HFF-Myc (cell line): Measurements from ENCODE around the gene RAB6A.
A peak's percentile ranks its signal among the peaks of the same experiment; 100 is the strongest.

Experiments used
- DNase-seq: peaks from one replicate; pipeline ENCODE4 v3.0.0-alpha.2; 2011; ENCODE audit warnings: low read depth; ENCODE audit errors: extremely low read depth
- H3K4me3 ChIP-seq: replicated peaks from 2 replicates; pipeline ENCODE4 v1.5.1; 2011; ENCODE audit warnings: low read depth, mild to moderate bottlenecking, control low read depth, low read length
- TF ChIP-seq, protein P1 (sequence below): IDR thresholded peaks from 2 replicates; pipeline ENCODE4 v1.5.1; 2012; ENCODE audit warnings: mild to moderate bottlenecking, low read depth, low read length, control low read depth; ENCODE audit errors: missing control alignments

RAB6A gene

DNA sequence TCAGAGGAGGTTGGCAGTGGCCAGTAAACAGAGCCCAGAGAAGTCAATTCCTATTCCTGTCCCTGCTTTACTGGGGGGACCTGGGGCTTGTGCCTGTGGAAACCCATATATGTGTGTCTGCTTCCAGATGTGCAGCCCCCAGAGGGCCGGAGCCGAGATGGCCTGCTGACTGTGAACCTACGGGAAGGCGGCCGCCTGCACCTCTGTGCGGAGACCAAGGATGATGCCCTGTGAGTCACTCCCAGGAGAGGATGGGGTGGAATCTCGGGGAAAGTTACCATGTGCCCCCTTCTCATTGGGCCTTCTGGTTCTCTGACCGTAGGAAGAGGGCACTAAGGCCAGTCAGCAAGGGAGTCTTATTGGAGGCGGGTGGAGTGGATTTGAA is 109.2 kb downstream of the RAB6A start:
- H3K4me3 ChIP-seq, result no peak overlapping the region
- TF ChIP-seq, protein P1, sequence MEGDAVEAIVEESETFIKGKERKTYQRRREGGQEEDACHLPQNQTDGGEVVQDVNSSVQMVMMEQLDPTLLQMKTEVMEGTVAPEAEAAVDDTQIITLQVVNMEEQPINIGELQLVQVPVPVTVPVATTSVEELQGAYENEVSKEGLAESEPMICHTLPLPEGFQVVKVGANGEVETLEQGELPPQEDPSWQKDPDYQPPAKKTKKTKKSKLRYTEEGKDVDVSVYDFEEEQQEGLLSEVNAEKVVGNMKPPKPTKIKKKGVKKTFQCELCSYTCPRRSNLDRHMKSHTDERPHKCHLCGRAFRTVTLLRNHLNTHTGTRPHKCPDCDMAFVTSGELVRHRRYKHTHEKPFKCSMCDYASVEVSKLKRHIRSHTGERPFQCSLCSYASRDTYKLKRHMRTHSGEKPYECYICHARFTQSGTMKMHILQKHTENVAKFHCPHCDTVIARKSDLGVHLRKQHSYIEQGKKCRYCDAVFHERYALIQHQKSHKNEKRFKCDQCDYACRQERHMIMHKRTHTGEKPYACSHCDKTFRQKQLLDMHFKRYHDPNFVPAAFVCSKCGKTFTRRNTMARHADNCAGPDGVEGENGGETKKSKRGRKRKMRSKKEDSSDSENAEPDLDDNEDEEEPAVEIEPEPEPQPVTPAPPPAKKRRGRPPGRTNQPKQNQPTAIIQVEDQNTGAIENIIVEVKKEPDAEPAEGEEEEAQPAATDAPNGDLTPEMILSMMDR, result no peak
- no peak for DNase-seq

DNA sequence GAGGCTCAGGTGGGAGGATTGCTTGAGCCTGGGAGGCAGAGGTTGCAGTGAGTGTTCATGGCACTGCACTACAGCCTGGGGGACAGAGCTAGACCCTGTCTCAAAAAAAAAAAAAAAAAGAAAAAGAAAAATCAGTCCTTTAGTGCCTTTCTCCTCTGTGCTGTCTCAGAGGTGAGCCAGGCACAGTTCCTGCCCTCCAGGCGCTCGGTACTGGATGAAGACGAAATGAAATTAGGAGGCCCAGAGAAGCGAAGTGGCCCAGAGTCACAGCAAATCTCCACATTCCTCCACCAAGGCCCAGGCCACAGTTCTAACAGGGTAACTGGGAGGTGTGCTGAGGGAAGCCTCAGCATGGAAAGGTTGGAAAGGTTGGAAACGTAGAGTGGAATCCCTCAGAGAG is 109.6 kb downstream of the RAB6A start:
- H3K4me3 ChIP-seq, result no peak overlapping the region
- TF ChIP-seq, protein P1, result no peak
- no peak for DNase-seq

DNA sequence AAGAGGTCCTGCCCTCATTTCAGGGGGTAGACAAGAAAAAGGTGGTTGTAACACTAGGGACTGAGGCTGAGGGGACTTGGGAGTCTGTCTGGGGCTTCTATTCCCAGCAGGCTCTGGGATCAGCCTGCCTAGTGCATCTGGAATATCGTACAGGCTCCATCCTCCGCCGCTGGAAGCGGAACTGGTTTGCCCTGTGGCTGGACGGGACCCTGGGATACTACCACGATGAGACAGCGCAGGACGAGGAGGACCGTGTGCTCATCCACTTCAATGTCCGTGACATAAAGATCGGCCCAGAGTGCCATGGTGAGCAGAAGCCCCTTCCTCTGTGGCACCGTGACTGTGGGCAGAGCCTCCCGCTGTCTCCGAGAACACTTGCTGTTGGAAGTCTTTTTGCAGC is 110.5 kb downstream of the RAB6A start:
- TF ChIP-seq, protein P1, result no peak
- no peak for DNase-seq
- no peak overlapping the region for H3K4me3 ChIP-seq

DNA sequence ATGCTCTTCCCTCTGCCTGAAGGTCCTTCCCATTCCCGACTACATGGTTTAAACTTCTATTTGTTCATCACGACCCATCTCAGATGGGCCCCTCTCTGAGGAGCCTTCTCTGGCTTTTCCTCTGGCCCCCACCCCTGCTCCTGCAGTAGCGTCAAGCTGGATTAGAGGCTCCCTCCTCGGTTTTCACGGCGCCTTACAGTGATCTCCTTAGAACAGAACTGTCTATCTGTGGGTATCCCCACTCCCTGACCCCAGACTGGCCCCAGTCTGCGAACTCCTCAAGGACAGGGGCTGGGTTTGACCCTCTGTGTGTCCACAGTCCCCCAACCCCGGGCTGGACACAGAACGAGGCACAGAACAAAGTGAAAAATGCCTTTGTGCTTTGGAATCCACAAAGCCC is 111.7 kb downstream of the RAB6A start:
- H3K4me3 ChIP-seq, result no peak overlapping the region
- TF ChIP-seq, protein P1, result no peak
- DNase-seq, result no peak

DNA sequence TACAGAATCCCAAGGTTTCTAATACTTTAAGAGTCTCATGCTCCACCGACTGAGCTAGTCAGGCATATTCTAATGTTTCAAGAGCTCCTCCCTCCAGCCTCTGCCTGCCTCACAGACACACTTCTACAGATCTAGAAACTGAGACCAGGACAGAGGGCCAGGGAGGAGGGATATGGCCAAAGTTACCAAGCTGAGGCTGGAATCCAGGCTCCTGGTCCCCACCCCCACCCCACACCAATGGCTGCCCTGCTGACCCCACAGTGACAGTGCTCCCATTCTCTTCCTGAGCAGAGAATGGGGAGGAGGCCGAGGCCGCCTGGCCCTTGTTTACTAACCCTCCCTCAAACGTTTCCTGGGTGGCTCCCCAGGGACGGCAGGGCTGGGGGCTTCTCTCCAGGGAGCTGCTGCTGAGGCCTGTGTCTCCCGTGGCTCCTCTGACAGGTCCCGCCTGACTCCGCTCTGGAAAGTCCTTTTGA is 112.3 kb downstream of the RAB6A start:
- TF ChIP-seq, protein P1, result no peak
- H3K4me3 ChIP-seq, result no peak overlapping the region
- DNase-seq, result no peak

DNA sequence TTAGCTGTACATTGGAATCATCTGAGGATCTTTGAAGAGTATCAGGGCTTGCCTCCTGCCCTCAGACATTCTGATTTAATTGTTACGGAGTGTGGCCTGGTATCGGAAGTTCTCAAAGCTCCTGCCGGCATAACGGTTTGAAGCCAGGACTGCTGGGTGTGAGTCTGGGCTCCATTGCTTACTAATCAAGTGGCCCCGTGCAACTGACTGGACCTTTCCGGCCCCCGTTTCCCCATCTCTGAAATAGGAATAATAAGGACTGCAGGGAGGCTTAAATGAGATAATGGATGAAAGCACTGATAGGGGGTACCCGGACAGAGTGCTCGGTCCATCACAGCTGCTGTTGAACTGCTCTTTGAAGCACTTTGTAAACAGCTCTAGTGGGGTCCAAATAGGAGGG is 112.8 kb downstream of the RAB6A start:
- DNase-seq, result no peak
- TF ChIP-seq, protein P1, result no peak
- no peak overlapping the region for H3K4me3 ChIP-seq

DNA sequence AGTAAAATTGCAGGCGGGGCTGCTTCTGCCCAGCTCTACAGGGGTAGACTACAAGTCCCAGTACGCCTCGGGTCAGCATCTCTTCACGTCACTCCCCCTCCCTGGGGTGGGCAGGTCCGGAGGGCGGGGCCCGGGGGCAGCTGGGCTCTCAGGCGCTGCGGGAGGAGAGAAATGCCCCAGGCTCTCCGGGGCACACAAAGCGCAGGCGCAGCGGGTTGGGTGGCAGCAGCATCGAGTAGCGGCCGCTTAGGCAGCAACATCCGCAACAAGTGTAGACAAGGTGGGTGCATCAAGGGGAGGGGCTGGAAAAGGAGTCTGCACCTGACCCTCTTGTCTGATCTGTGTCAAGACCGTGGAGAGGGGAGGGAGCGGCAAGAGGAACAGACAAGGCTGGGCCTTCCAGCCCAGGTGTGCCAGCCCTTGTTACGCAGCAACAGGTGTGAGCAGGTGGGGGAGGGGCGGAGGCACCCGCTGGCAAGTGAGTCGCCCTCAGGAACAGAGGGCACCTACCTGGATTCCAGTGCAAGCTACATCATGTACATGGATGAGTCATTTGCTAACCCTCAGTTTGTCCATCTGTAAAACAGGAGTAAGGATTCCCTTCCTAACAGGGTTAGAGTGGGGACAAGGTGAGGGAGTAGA is 113.3 kb downstream of the RAB6A start:
- TF ChIP-seq, protein P1, result no peak
- peak; percentile 33 for DNase-seq
- no peak overlapping the region for H3K4me3 ChIP-seq
